Stimulated activated CD8-positive, alpha-beta memory T cell treated with anti-CD3 and anti-CD28 coated beads, Interleukin-7, amount 100 ng/mL, for 4 hours (primary cell): ENCODE data around the gene ZSCAN2.

ENCODE experiments used
- DNase-seq, 2 donors: peaks; one replicate each; pipeline ENCODE4 v3.0.0-alpha.2; 2020; ENCODE audit warnings: low read depth in 2 of 2

Gene ZSCAN2

DNA sequence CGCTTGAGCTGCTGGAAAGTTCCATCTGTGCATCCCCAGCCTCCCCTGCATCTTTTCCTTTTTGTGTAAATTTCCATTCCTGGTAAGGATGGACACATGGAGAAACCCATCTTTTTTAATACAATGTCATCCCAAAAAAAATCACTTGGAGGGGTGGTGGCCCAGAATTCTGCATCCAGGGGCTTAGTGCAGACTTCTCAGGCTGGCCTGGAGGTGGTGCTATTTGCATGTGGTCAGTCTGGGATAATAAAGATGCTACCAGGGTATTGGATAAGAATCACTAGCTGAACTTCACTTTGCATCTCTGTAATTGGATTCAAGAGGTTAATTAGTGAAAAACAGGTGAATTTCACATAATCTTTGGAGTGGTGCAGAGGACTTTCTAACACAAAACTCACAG, 1.8 kb upstream of the ZSCAN2 start:
- DNase-seq = no peak

DNA sequence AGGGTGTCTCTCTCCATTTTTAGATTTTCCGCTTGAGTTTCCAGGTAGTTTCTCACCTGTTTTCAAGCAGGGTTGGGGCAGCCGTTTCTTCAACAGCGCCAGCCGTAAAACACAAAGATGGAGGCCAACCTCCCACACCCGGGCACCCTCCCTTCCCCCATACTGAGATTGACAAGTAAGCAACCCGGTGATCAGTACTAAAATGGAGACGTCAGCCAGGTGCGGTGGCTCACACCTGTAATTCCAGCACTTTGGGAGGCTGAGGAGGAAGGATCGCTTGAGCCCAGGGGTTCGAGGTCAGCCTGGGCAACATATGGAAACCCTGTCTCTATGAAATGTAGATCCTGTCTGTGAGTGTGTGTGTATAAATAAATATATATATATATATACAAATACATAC, 903 bp upstream of the ZSCAN2 start:
- DNase-seq = no peak

DNA sequence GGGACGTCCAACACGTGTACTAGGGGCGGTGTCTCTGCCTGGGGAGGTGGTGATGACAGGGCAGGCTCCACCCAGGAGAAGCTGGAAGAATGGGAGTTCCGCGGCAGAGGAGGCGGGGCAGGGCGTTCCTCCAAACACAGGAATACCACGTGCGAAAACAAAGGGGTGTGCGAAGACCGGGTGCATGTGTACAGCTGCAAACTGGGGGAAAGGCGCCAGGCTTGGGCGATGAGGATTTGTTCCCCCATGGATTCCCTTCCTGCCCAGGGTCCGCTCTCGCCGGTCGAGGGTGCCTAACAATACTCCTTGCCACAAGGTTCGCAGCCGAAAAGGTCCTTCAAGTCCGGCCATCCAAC, 500 bp upstream of the ZSCAN2 start:
- peak; percentile 21 to 46 for DNase-seq

- no peak for DNase-seq
These were observed 688 bp downstream of the ZSCAN2 start for GRCh38 chr15:84601555-84601838.

GRCh38 chr15:84603630-84604379, 3.0 kb downstream of the ZSCAN2 start:
- DNase-seq = no peak

- peak; percentile 23 to 49 for DNase-seq
These were observed 4.2 kb downstream of the ZSCAN2 start for GRCh38 chr15:84604826-84605553.

DNA sequence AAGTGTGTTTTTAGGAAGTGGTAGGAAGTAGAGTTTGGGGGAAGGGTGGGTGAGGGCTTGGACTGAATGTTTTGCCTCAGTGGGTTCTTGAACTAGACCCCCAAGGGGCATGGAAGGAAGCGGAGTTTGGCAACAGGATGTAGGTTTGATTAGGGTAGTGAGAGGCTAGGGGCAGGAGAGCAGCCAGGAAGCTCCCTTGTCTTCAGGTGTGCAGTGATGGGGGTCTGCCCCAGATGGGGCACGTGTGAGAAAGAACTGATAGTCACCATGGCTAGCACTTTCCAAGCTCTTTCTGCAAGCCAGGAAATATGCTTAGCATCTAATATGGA, 4.7 kb downstream of the ZSCAN2 start:
- DNase-seq = no peak

DNA sequence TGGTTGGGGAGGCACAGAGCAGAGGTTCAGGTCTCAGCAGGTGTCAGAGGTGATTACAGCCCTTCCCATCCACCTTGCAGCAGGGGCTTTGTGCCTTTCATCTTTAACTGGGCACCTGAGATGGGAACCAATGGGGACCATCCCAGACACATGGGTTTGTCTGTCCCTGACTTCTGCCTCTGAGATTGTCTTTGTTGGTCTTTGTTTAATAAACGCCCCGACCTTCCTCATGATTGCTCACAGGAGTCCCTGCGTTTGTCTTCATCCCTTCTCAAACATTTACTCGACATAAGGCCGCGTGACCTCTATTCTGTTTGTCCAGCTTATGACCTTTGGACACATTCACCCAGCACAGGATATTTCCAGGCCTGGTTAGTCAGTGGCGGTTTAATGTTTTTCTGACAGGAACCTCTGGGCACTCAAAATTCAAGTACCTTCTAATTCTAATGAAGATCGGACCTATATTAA, 5.9 kb downstream of the ZSCAN2 start:
- DNase-seq = no peak

GRCh38 chr15:84608707-84609284, 8.0 kb downstream of the ZSCAN2 start:
- DNase-seq = no peak

GRCh38 chr15:84609818-84610525, 9.2 kb downstream of the ZSCAN2 start:
- DNase-seq = no peak

DNA sequence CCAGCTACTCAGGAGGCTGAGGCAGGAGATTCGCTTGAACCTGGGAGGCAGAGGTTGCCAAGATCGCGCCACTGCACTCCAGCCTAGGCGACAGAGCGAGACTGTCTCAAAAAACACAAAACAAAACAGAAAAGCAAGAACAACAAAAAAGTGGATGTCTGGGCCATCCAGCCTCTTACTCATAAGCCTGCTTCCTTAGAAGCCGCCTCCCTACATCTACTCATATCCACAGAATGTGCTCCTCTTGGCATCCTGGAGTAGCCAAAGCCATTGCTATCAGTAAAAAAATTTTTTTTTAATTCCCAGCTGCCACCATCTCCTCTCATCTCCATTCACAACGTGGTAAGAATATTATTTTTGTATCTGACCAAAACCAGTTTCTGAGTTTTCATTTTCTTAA, 10.8 kb downstream of the ZSCAN2 start:
- no peak for DNase-seq

- DNase-seq = no peak
These were observed 15.4 kb downstream of the ZSCAN2 start for GRCh38 chr15:84616235-84616634.

DNA sequence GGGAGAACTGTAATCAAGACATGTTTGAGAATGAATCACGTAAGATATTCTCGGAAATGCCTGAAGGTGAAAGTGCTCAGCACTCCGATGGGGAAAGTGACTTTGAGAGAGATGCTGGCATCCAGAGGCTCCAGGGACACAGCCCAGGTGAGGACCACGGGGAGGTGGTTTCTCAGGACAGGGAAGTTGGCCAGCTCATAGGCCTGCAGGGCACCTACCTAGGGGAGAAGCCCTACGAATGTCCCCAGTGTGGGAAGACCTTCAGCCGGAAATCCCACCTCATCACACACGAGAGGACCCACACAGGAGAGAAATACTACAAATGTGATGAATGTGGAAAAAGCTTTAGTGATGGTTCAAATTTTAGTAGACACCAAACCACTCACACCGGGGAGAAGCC, 19.8 kb downstream of the ZSCAN2 start:
- no peak for DNase-seq

- no peak for DNase-seq
These were observed 20.7 kb downstream of the ZSCAN2 start for GRCh38 chr15:84621358-84621979.

GRCh38 chr15:84624359-84624758, 23.6 kb downstream of the ZSCAN2 start:
- DNase-seq = no peak

- no peak for DNase-seq
These were observed 24.3 kb downstream of the ZSCAN2 start for GRCh38 chr15:84625123-84625522.

DNA sequence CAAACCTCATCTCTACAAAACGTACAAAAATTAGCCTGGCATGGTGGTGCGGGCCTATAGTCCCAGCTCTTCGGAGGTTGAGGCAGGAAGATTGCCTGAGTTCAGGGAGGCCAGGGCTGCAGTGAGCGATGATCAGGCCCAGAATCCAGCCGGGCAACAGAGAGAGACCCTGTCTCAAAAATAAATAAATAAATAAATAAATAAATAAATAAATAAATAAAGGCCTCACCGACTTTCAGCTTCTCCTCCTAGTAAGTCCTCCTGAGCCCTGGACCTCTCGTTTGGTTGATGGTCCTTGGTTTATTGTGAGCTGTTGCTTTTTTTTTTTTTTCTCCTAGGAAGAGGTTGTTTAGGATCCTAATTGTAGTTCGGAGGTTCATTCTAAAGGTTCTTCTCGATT, 28.2 kb downstream of the ZSCAN2 start:
- no peak for DNase-seq

DNA sequence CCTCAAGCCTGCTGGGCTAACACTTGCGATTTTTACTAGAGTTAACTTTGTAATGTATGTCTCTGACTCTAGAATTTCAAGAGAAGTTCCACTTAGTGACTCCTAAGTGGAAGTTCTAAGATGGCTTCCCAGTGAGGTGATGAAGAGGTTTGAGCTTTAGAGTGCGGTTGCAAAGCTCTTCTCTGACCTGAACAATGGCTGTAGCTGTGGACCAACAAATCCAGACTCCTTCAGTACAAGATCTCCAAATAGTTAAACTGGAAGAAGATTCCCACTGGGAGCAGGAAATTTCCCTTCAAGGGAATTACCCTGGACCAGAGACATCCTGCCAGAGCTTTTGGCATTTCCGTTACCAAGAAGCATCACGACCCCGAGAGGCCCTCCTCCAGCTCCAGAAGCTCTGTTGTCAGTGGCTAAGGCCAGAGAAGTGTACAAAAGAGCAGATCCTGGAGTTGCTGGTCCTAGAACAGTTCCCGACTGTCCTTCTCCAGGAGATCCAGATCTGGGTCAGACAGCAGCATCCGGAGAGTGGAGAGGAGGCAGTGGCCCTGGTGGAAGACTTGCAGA, 31.0 kb downstream of the ZSCAN2 start:
- no peak for DNase-seq

GRCh38 chr15:84633311-84634227, 32.8 kb downstream of the ZSCAN2 start:
- DNase-seq = peak; percentile 43 to 67

DNA sequence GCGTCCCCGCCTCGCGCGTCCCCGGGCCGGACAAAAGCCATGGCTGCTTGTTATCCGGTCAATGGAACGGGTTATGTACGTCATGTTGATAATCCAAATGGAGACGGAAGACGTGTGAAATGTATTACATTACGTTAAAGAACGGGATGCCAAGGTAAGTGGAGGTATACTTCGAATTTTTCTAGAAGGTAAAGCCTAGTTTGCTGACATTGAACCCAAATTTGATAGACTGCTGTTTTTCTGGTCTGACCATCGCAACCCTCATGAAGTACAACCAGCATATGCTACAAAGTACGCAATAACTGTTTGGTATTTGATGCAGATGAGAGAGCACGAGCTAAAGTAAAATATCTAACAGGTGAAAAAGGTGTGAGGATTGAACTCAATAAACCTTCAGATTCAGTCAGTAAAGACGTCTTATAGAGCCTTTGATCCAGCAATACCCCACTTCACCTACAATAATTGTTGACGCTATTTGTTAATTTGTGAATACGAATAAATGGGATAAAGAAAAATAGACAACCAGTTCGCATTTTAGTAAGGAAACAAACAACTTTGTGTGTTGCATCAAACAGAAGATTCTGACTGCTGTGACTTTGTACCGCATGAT, 33.5 kb downstream of the ZSCAN2 start:
- no peak for DNase-seq
